ENCODE measurements around the gene GIN1.

The GIN1 gene

GRCh38 chr5:103133231-103133630 is 13.3 kb upstream of the GIN1 start:
- H3K9ac ChIP-seq (ENCODE audit: low read depth in 1 of 2, low read length in 2 of 2) = no peak overlapping the region
- no peaks in the 10 kb centered on the region for H3K9me3 ChIP-seq (ENCODE audit: control insufficient read depth in 1 of 2, low read length in 2 of 2)
- peaks cover 5 to 8% of the 10 kb centered on the region in 2 donors for H3K36me3 ChIP-seq (ENCODE audit: control insufficient read depth in 1 of 2, insufficient read depth in 2 of 2, low read length in 2 of 2)
- H3K4me1 ChIP-seq (ENCODE audit: control insufficient read depth in 1 of 2, insufficient read depth in 2 of 2, low read length in 2 of 2) = peaks cover 0 to 5% of the 10 kb centered on the region in 2 donors
- no peak overlapping the region for H3K27ac ChIP-seq (ENCODE audit: low read depth, low read length)
- H3K4me3 ChIP-seq (ENCODE audit: low read depth in 1 of 2, low read length in 2 of 2) = no peak overlapping the region
- H3K27me3 ChIP-seq (ENCODE audit: control insufficient read depth in 1 of 2, insufficient read depth in 2 of 2, low read length in 2 of 2) = no peaks in the 10 kb centered on the region

GRCh38 chr5:103132684-103133083 is 12.7 kb upstream of the GIN1 start:
- H3K27me3 ChIP-seq (ENCODE audit: control insufficient read depth in 1 of 2, insufficient read depth in 2 of 2, low read length in 2 of 2) = no peaks in the 10 kb centered on the region
- H3K4me1 ChIP-seq (ENCODE audit: control insufficient read depth in 1 of 2, insufficient read depth in 2 of 2, low read length in 2 of 2) = peaks cover 0 to 5% of the 10 kb centered on the region in 2 donors
- no peak overlapping the region for H3K27ac ChIP-seq (ENCODE audit: low read depth, low read length)
- no peak overlapping the region for H3K9ac ChIP-seq (ENCODE audit: low read depth in 1 of 2, low read length in 2 of 2)
- H3K4me3 ChIP-seq (ENCODE audit: low read depth in 1 of 2, low read length in 2 of 2) = no peak overlapping the region
- no peaks in the 10 kb centered on the region for H3K9me3 ChIP-seq (ENCODE audit: control insufficient read depth in 1 of 2, low read length in 2 of 2)
- peaks cover 5 to 8% of the 10 kb centered on the region in 2 donors for H3K36me3 ChIP-seq (ENCODE audit: control insufficient read depth in 1 of 2, insufficient read depth in 2 of 2, low read length in 2 of 2)

DNA sequence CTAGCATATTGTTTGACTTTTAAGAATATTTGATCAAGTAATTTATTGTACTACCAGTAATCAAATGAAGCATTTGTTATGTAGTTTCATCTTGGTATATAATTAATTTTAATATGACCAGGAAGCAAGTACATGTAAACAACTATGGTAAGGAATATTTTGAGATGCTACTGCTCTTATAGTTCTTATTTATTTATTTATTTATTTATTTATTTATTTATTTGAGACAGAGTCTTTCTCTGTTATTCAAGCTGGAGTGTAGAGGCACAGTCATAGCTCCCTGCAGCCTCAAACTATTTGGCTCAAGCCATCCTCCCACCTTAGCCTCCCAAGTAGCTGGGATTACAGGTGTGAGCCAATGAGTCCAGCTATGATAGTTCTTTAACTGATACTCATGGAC is 8.3 kb upstream of the GIN1 start:
- H3K9me3 ChIP-seq (ENCODE audit: control insufficient read depth in 1 of 2, low read length in 2 of 2) = no peaks in the 10 kb centered on the region
- H3K9ac ChIP-seq (ENCODE audit: low read depth in 1 of 2, low read length in 2 of 2) = no peak overlapping the region
- no peak overlapping the region for H3K27ac ChIP-seq (ENCODE audit: low read depth, low read length)
- no peak overlapping the region for H3K4me3 ChIP-seq (ENCODE audit: low read depth in 1 of 2, low read length in 2 of 2)
- H3K27me3 ChIP-seq (ENCODE audit: control insufficient read depth in 1 of 2, insufficient read depth in 2 of 2, low read length in 2 of 2) = no peaks in the 10 kb centered on the region
- H3K4me1 ChIP-seq (ENCODE audit: control insufficient read depth in 1 of 2, insufficient read depth in 2 of 2, low read length in 2 of 2) = peaks cover 0 to 13% of the 10 kb centered on the region in 2 donors
- no peaks in the 10 kb centered on the region for H3K36me3 ChIP-seq (ENCODE audit: control insufficient read depth in 1 of 2, insufficient read depth in 2 of 2, low read length in 2 of 2)

DNA sequence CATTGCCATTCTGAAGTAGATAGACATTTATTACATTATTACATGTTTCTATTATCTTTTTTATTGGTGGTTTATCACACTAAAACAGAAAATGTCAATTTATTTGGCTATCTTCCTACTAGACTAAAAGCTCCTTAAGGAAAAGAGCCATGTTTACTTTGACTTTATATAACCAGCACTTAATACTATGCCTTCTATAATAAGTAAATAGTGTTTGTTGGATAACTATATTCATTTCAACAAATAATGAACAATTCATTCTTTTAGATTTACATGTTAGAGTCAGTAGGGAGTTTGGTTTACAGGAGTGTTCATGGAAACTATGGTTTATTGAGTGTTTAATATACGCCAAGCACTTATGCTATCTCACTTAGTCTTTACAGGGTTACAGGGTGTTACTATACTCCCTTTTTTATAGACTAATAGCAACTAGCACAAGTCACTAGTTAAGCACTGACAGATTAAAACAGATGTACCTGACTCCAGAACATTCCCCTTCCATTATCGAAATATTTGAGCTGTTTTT is 7.4 kb upstream of the GIN1 start:
- Histone ChIP-seq H3K9me3 (ENCODE audit: control insufficient read depth in 1 of 2, low read length in 2 of 2) (no peaks in the 10 kb centered on the region), H3K9ac (ENCODE audit: low read depth in 1 of 2, low read length in 2 of 2) (no peak overlapping the region), H3K4me1 (ENCODE audit: control insufficient read depth in 1 of 2, insufficient read depth in 2 of 2, low read length in 2 of 2) (peaks cover 0 to 14% of the 10 kb centered on the region in 2 donors), H3K36me3 (ENCODE audit: control insufficient read depth in 1 of 2, insufficient read depth in 2 of 2, low read length in 2 of 2) (no peaks in the 10 kb centered on the region), H3K27me3 (ENCODE audit: control insufficient read depth in 1 of 2, insufficient read depth in 2 of 2, low read length in 2 of 2) (no peaks in the 10 kb centered on the region), H3K27ac (ENCODE audit: low read depth, low read length) (no peak overlapping the region), H3K4me3 (ENCODE audit: low read depth in 1 of 2, low read length in 2 of 2) (no peak overlapping the region)

DNA sequence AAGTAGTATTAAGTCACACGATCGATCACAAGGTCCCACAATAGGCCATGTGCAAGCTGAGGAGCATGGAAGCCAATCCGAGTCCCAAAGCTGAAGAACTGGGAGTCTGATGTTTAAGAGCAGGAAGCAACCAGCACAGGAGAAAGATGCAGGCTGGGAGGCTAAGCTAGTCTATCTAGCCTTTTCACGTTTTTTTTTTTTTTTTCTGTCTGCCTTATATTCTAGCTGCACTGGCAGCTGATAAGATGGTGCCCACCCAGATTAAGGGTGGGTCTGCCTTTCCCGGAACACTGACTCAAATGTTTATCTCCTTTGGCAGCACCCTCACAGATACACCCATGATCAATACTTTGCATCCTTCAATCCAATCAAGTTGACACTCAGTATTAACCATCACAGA is 6.6 kb upstream of the GIN1 start:
- H3K27me3 ChIP-seq (ENCODE audit: control insufficient read depth in 1 of 2, insufficient read depth in 2 of 2, low read length in 2 of 2) = no peaks in the 10 kb centered on the region
- H3K9ac ChIP-seq (ENCODE audit: low read depth in 1 of 2, low read length in 2 of 2) = no peak overlapping the region
- peaks cover 3 to 22% of the 10 kb centered on the region in 2 donors for H3K4me1 ChIP-seq (ENCODE audit: control insufficient read depth in 1 of 2, insufficient read depth in 2 of 2, low read length in 2 of 2)
- no peaks in the 10 kb centered on the region for H3K9me3 ChIP-seq (ENCODE audit: control insufficient read depth in 1 of 2, low read length in 2 of 2)
- no peak overlapping the region for H3K27ac ChIP-seq (ENCODE audit: low read depth, low read length)
- no peaks in the 10 kb centered on the region for H3K36me3 ChIP-seq (ENCODE audit: control insufficient read depth in 1 of 2, insufficient read depth in 2 of 2, low read length in 2 of 2)
- H3K4me3 ChIP-seq (ENCODE audit: low read depth in 1 of 2, low read length in 2 of 2) = no peak overlapping the region

DNA sequence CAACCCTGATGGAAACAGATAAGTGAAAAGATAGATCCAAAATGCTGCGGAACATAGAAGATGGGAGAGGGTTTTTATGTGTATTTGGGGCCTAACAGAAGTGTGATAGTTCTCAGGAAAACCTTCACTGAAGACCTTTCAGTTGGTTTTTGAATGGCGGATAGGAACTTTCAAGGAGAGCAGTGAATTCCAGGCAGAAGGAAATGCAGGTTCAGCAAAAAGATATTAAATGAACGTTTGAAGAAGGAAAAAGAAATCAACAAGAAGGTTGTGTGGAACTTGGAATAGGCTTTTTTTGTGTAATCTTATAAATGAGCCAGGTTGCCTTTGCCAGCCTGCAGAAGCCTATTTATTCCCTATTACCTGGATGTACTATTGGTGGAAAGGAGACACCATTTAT is 2.3 kb upstream of the GIN1 start:
- Histone ChIP-seq H3K36me3 (ENCODE audit: control insufficient read depth in 1 of 2, insufficient read depth in 2 of 2, low read length in 2 of 2) (no peaks in the 10 kb centered on the region), H3K27me3 (ENCODE audit: control insufficient read depth in 1 of 2, insufficient read depth in 2 of 2, low read length in 2 of 2) (no peaks in the 10 kb centered on the region), H3K4me3 (ENCODE audit: low read depth in 1 of 2, low read length in 2 of 2) (no peak overlapping the region), H3K4me1 (ENCODE audit: control insufficient read depth in 1 of 2, insufficient read depth in 2 of 2, low read length in 2 of 2) (peaks cover 13 to 32% of the 10 kb centered on the region in 2 donors), H3K9me3 (ENCODE audit: control insufficient read depth in 1 of 2, low read length in 2 of 2) (no peaks in the 10 kb centered on the region), H3K9ac (ENCODE audit: low read depth in 1 of 2, low read length in 2 of 2) (no peak overlapping the region), H3K27ac (ENCODE audit: low read depth, low read length) (no peak overlapping the region)

- no peaks in the 10 kb centered on the region for H3K36me3 ChIP-seq (ENCODE audit: control insufficient read depth in 1 of 2, insufficient read depth in 2 of 2, low read length in 2 of 2)
- H3K9ac ChIP-seq (ENCODE audit: low read depth in 1 of 2, low read length in 2 of 2) = peak overlapping the region; percentile 97 to 100
- H3K27me3 ChIP-seq (ENCODE audit: control insufficient read depth in 1 of 2, insufficient read depth in 2 of 2, low read length in 2 of 2) = no peaks in the 10 kb centered on the region
- H3K4me3 ChIP-seq (ENCODE audit: low read depth in 1 of 2, low read length in 2 of 2) = peak overlapping the region; percentile 99
- H3K9me3 ChIP-seq (ENCODE audit: control insufficient read depth in 1 of 2, low read length in 2 of 2) = no peaks in the 10 kb centered on the region
- H3K27ac ChIP-seq (ENCODE audit: low read depth, low read length) = peak overlapping the region; percentile 78
- H3K4me1 ChIP-seq (ENCODE audit: control insufficient read depth in 1 of 2, insufficient read depth in 2 of 2, low read length in 2 of 2) = peaks cover 13 to 31% of the 10 kb centered on the region in 2 donors
These were observed 766 bp upstream of the GIN1 start for GRCh38 chr5:103120607-103121200.

- H3K9ac ChIP-seq (ENCODE audit: low read depth in 1 of 2, low read length in 2 of 2) = peak overlapping the region; percentile 97 to 100
- H3K27ac ChIP-seq (ENCODE audit: low read depth, low read length) = peak overlapping the region; percentile 86
- H3K4me3 ChIP-seq (ENCODE audit: low read depth in 1 of 2, low read length in 2 of 2) = peak overlapping the region; percentile 99
- no peaks in the 10 kb centered on the region for H3K9me3 ChIP-seq (ENCODE audit: control insufficient read depth in 1 of 2, low read length in 2 of 2)
- H3K36me3 ChIP-seq (ENCODE audit: control insufficient read depth in 1 of 2, insufficient read depth in 2 of 2, low read length in 2 of 2) = no peaks in the 10 kb centered on the region
- H3K27me3 ChIP-seq (ENCODE audit: control insufficient read depth in 1 of 2, insufficient read depth in 2 of 2, low read length in 2 of 2) = no peaks in the 10 kb centered on the region
- peaks cover 13 to 27% of the 10 kb centered on the region in 2 donors for H3K4me1 ChIP-seq (ENCODE audit: control insufficient read depth in 1 of 2, insufficient read depth in 2 of 2, low read length in 2 of 2)
These were observed 721 bp downstream of the GIN1 start for GRCh38 chr5:103119070-103119764.

DNA sequence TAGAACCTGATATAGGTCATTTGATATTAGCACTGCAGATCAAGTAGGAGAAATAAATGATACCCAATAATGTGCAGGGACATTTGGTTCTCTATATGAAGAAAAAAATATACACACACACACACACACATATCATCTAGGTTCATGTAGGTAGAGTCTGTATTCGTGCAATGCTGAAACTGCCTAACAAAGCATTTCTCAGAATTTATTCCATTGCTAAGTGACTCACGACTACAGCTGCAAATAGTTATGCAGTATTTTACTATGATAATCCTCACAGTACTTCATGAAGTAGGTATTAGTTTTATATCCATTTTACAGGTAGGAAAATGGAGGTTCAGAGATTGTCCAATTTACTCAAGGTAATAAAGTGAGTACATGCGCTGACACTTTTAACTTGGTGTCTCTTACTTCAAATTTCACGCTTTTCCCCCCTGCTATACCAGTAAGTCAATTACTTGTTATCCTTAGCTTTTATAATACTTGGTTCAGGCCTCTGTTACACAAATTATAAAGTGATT is 2.4 kb downstream of the GIN1 start:
- H3K36me3 ChIP-seq (ENCODE audit: control insufficient read depth in 1 of 2, insufficient read depth in 2 of 2, low read length in 2 of 2) = no peaks in the 10 kb centered on the region
- no peak overlapping the region for H3K27ac ChIP-seq (ENCODE audit: low read depth, low read length)
- peaks cover 13 to 23% of the 10 kb centered on the region in 2 donors for H3K4me1 ChIP-seq (ENCODE audit: control insufficient read depth in 1 of 2, insufficient read depth in 2 of 2, low read length in 2 of 2)
- H3K9ac ChIP-seq (ENCODE audit: low read depth in 1 of 2, low read length in 2 of 2) = no peak overlapping the region
- no peaks in the 10 kb centered on the region for H3K9me3 ChIP-seq (ENCODE audit: control insufficient read depth in 1 of 2, low read length in 2 of 2)
- no peaks in the 10 kb centered on the region for H3K27me3 ChIP-seq (ENCODE audit: control insufficient read depth in 1 of 2, insufficient read depth in 2 of 2, low read length in 2 of 2)
- H3K4me3 ChIP-seq (ENCODE audit: low read depth in 1 of 2, low read length in 2 of 2) = no peak overlapping the region

GRCh38 chr5:103114440-103114839 is 5.5 kb downstream of the GIN1 start:
- peaks cover 7 to 8% of the 10 kb centered on the region in 2 donors for H3K4me1 ChIP-seq (ENCODE audit: control insufficient read depth in 1 of 2, insufficient read depth in 2 of 2, low read length in 2 of 2)
- H3K36me3 ChIP-seq (ENCODE audit: control insufficient read depth in 1 of 2, insufficient read depth in 2 of 2, low read length in 2 of 2) = no peaks in the 10 kb centered on the region
- H3K9ac ChIP-seq (ENCODE audit: low read depth in 1 of 2, low read length in 2 of 2) = no peak overlapping the region
- H3K4me3 ChIP-seq (ENCODE audit: low read depth in 1 of 2, low read length in 2 of 2) = no peak overlapping the region
- H3K9me3 ChIP-seq (ENCODE audit: control insufficient read depth in 1 of 2, low read length in 2 of 2) = no peaks in the 10 kb centered on the region
- no peaks in the 10 kb centered on the region for H3K27me3 ChIP-seq (ENCODE audit: control insufficient read depth in 1 of 2, insufficient read depth in 2 of 2, low read length in 2 of 2)
- no peak overlapping the region for H3K27ac ChIP-seq (ENCODE audit: low read depth, low read length)
